Astrocyte (in vitro differentiated cells and primary cell): Measurements from ENCODE around the gene SCCPDH. TPM values are rescaled to one million over a fixed set of nuclear protein-coding genes. Genes with fewer than 3 reads are reported as not detected.

ENCODE experiments used
- DNase-seq: peaks from one replicate; pipeline ENCODE4 v3.0.0-alpha.2; 2010; ENCODE audit warnings: low read depth
- FAIRE-seq: peaks from 2 replicates; lab custom pipeline; 2011; peaks lifted over from hg19 to GRCh38; lab: Jason Lieb, UNC
- H2AFZ ChIP-seq: 2 replicates; pipeline ENCODE4 v1.6.0; 2012; ENCODE audit warnings: low read depth, low read length, inconsistent platforms
- H3K27ac ChIP-seq: 2 replicates; pipeline ENCODE4 v1.5.1; 2011; ENCODE audit warnings: low read depth, low read length, inconsistent platforms
- H3K27me3 ChIP-seq: 2 replicates; pipeline ENCODE4 v1.6.0; 2011; ENCODE audit warnings: low read length, inconsistent platforms; ENCODE audit not compliant: insufficient read depth
- H3K36me3 ChIP-seq: 2 replicates; pipeline ENCODE4 v1.5.1; 2011; ENCODE audit warnings: low read length, inconsistent platforms; ENCODE audit not compliant: insufficient read depth
- H3K4me1 ChIP-seq: 2 replicates; pipeline ENCODE4 v1.5.1; 2011; ENCODE audit warnings: low read length, inconsistent platforms; ENCODE audit not compliant: insufficient read depth
- H3K4me2 ChIP-seq: 2 replicates; pipeline ENCODE4 v1.6.0; 2012; ENCODE audit warnings: low read length, inconsistent platforms
- H3K4me3 ChIP-seq: 2 replicates; pipeline ENCODE4 v1.5.1; 2011; ENCODE audit warnings: low read depth, mild to moderate bottlenecking, low read length, inconsistent platforms; ENCODE audit not compliant: insufficient read depth
- H3K79me2 ChIP-seq: 2 replicates; pipeline ENCODE4 v1.6.0; 2012; ENCODE audit warnings: mild to moderate bottlenecking, low read length, inconsistent platforms; ENCODE audit not compliant: insufficient read depth
- H3K9ac ChIP-seq: 2 replicates; pipeline ENCODE4 v1.6.0; 2012; ENCODE audit warnings: mild to moderate bottlenecking, low read length, inconsistent platforms
- H3K9me3 ChIP-seq: 2 replicates; pipeline ENCODE4 v1.5.1; 2012; ENCODE audit warnings: low read depth, mild to moderate bottlenecking, low read length, inconsistent platforms; ENCODE audit not compliant: insufficient read depth
- H4K20me1 ChIP-seq: 2 replicates; pipeline ENCODE4 v1.6.0; 2012; ENCODE audit warnings: low read length, inconsistent platforms; ENCODE audit not compliant: insufficient read depth
- H3K27ac Mint-ChIP-seq: one replicate; pipeline ENCODE4 v1.8.0; 2021; ENCODE audit warnings: mild to moderate bottlenecking, mixed read lengths; ENCODE audit not compliant: unreplicated experiment
- H3K27me3 Mint-ChIP-seq: one replicate; pipeline ENCODE4 v1.8.0; 2021; ENCODE audit warnings: low read depth, mixed read lengths; ENCODE audit not compliant: unreplicated experiment
- H3K36me3 Mint-ChIP-seq: one replicate; pipeline ENCODE4 v1.8.0; 2021; ENCODE audit warnings: low read depth, mixed read lengths; ENCODE audit not compliant: unreplicated experiment
- H3K4me1 Mint-ChIP-seq: one replicate; pipeline ENCODE4 v1.8.0; 2021; ENCODE audit warnings: low read depth, mixed read lengths; ENCODE audit not compliant: unreplicated experiment
- H3K4me3 Mint-ChIP-seq: one replicate; pipeline ENCODE4 v1.8.0; 2021; ENCODE audit warnings: mild to moderate bottlenecking, moderate library complexity, mixed read lengths; ENCODE audit not compliant: unreplicated experiment
- H3K9me3 Mint-ChIP-seq: one replicate; pipeline ENCODE4 v1.8.0; 2021; ENCODE audit warnings: mild to moderate bottlenecking, mixed read lengths; ENCODE audit not compliant: unreplicated experiment
- EZH2 ChIP-seq: IDR thresholded peaks from 2 replicates; pipeline ENCODE4 v1.6.1; 2012; ENCODE audit warnings: mild to moderate bottlenecking, low read length, inconsistent platforms; ENCODE audit not compliant: insufficient read depth
- total RNA-seq: library from RNA; stranded (reverse); gene quantifications from 2 replicates; pipeline ENCODE4 v1.2.1, GENCODE V29; 2021
- TF ChIP-seq, protein P1 (sequence below): IDR thresholded peaks from 2 replicates; pipeline ENCODE4 v1.5.1; 2011; ENCODE audit warnings: low read depth, mild to moderate bottlenecking, inconsistent platforms, low read length, moderate library complexity; ENCODE audit not compliant: insufficient read depth

Gene SCCPDH
- total RNA-seq, 1 donor from 2014 or later: 25.0 TPM

DNA sequence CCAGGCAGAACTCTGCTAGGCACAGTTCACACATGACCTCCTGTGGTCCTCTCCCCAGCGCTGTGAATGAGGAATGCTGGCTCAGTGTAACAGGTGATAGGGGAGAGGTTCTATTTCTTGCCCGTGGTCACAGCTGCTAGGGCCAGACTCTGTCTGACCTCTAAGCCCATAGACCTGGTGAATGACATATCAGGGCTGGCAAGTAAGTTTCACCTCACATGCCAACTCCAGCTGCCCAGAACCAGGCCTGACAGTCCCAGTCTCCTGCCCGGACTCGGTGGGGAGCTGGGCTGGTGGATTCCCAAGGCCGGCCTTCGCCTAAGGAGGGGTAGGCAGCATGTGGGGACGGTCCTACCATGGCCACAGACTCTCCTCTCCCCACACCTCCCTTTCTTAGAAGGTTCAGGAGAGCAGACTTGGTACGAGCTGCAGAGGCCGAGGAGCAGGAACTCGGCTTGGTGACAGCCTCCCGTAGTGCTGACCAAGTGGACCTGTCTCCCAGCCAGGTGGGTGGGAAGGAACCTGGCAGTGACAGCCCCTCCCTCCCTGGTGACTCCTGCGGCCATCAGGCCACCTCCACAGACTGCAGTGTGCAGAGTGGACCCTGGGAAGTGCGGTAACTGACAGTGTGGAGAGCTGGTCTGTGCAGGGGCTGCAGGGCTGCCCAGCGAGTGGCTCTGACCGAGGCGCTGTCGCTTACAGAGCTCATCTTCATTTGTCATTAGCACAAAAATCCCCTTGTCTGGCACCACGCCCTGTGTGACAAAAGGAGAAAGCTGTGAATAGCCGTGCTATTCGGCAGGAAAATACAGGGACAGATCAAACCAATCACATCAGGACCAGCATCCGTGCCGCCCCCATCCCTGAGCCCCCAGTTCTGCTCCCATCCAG lies 74.6 kb downstream of the SCCPDH start:
- FAIRE-seq (no peak), DNase-seq (no peak)
- Histone ChIP-seq H4K20me1 (no peaks in the 10 kb centered on the region), H3K4me1 (peaks cover 5% of the 10 kb centered on the region), H3K79me2 (no peaks in the 10 kb centered on the region), H3K27me3 (peaks cover 2% of the 10 kb centered on the region), H2AFZ (peak overlapping the region; percentile 26), H3K9me3 (no peaks in the 10 kb centered on the region), H3K4me2 (no peak overlapping the region), H3K9ac (no peak overlapping the region), H3K27ac (no peak overlapping the region), H3K4me3 (no peak overlapping the region), H3K36me3 (no peaks in the 10 kb centered on the region)
- Mint-ChIP-seq H3K27ac (no peak overlapping the region), H3K36me3 (no peaks in the 10 kb centered on the region), H3K4me3 (no peak overlapping the region), H3K9me3 (peaks cover 8% of the 10 kb centered on the region), H3K4me1 (peaks cover 5% of the 10 kb centered on the region), H3K27me3 (peaks cover 19% of the 10 kb centered on the region)
- TF ChIP-seq EZH2: no peak
- TF ChIP-seq, protein P1, sequence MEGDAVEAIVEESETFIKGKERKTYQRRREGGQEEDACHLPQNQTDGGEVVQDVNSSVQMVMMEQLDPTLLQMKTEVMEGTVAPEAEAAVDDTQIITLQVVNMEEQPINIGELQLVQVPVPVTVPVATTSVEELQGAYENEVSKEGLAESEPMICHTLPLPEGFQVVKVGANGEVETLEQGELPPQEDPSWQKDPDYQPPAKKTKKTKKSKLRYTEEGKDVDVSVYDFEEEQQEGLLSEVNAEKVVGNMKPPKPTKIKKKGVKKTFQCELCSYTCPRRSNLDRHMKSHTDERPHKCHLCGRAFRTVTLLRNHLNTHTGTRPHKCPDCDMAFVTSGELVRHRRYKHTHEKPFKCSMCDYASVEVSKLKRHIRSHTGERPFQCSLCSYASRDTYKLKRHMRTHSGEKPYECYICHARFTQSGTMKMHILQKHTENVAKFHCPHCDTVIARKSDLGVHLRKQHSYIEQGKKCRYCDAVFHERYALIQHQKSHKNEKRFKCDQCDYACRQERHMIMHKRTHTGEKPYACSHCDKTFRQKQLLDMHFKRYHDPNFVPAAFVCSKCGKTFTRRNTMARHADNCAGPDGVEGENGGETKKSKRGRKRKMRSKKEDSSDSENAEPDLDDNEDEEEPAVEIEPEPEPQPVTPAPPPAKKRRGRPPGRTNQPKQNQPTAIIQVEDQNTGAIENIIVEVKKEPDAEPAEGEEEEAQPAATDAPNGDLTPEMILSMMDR: no peak

GRCh38 chr1:246800356-246800755 lies 76.1 kb downstream of the SCCPDH start:
- Histone ChIP-seq H4K20me1 (no peaks in the 10 kb centered on the region), H3K9me3 (no peaks in the 10 kb centered on the region), H3K79me2 (no peaks in the 10 kb centered on the region), H3K4me1 (no peaks in the 10 kb centered on the region), H3K4me3 (no peak overlapping the region), H3K9ac (no peak overlapping the region), H3K27ac (no peak overlapping the region), H3K4me2 (no peak overlapping the region), H2AFZ (no peak overlapping the region), H3K27me3 (peaks cover 2% of the 10 kb centered on the region), H3K36me3 (no peaks in the 10 kb centered on the region)
- Mint-ChIP-seq H3K4me3 (no peak overlapping the region), H3K36me3 (no peaks in the 10 kb centered on the region), H3K9me3 (peaks cover 8% of the 10 kb centered on the region), H3K4me1 (no peaks in the 10 kb centered on the region), H3K27me3 (peaks cover 19% of the 10 kb centered on the region), H3K27ac (no peak overlapping the region)
- FAIRE-seq (no peak), DNase-seq (no peak)
- TF ChIP-seq, protein P1: no peak
- no peak for TF ChIP-seq EZH2

DNA sequence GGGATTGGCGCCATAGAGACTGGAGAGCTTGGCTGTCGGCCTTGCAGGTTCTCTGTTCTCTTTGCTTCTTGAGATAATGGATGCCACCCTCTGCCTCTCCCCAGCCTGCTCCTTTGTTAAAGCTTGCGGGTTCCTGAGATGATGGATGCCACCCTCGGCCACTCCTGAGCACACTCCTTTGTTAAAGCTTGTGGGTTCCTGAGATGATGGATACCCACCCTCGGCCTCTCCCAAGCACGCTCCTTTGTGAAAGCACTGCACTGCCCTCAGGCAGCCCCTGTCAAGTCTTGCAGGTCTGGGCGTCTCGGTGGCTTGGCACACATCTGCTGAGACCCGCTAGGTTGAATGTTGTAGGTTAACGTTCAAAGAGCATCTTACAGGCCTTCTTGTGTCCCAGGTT lies 76.5 kb downstream of the SCCPDH start:
- Mint-ChIP-seq H3K9me3 (peaks cover 5% of the 10 kb centered on the region), H3K4me3 (no peak overlapping the region), H3K27me3 (peaks cover 19% of the 10 kb centered on the region), H3K36me3 (no peaks in the 10 kb centered on the region), H3K4me1 (no peaks in the 10 kb centered on the region), H3K27ac (no peak overlapping the region)
- FAIRE-seq (no peak), DNase-seq (no peak)
- TF ChIP-seq EZH2: no peak
- TF ChIP-seq, protein P1: no peak
- Histone ChIP-seq H3K79me2 (no peaks in the 10 kb centered on the region), H3K36me3 (no peaks in the 10 kb centered on the region), H3K4me1 (no peaks in the 10 kb centered on the region), H3K9me3 (no peaks in the 10 kb centered on the region), H3K4me3 (no peak overlapping the region), H3K4me2 (no peak overlapping the region), H3K27me3 (peaks cover under 1% of the 10 kb centered on the region), H2AFZ (no peak overlapping the region), H3K27ac (no peak overlapping the region), H4K20me1 (no peaks in the 10 kb centered on the region), H3K9ac (no peak overlapping the region)
